Immature natural killer cell (primary cell): ENCODE results near the gene CCL25. TPM values are rescaled to one million over a fixed set of nuclear protein-coding genes. Genes with fewer than 3 reads are reported as not detected.
"Not testable (repeated sequence)": the region's sequence is repeated elsewhere in the genome, so short reads cannot be mapped to it uniquely, and the experiment has no call there.

Source experiments
- DNase-seq, 3 donors: peaks; one replicate each; pipeline ENCODE4 v3.0.0; 2022; ENCODE audit warnings: mixed read lengths in 1 of 3
- H3K27ac Mint-ChIP-seq, 6 donors: one replicate each; pipeline ENCODE4 v1.8.0; 2020; ENCODE audit warnings: mixed read lengths in 6 of 6, mild to moderate bottlenecking in 5 of 6, inconsistent platforms in 4 of 6, moderate library complexity in 3 of 6
- H3K27me3 Mint-ChIP-seq, 3 donors: one replicate each; pipeline ENCODE4 v1.8.0; 2020 to 2021; ENCODE audit warnings: low read depth in 3 of 3, mild to moderate bottlenecking in 3 of 3, mixed read lengths in 3 of 3, moderate library complexity in 3 of 3, inconsistent platforms in 1 of 3
- H3K36me3 Mint-ChIP-seq, 3 donors: one replicate each; pipeline ENCODE4 v1.8.0; 2020; ENCODE audit warnings: mixed read lengths in 3 of 3, inconsistent platforms in 2 of 3, mild to moderate bottlenecking in 2 of 3
- H3K4me1 Mint-ChIP-seq, 2 donors: one replicate each; pipeline ENCODE4 v1.8.0; 2020; ENCODE audit warnings: inconsistent platforms in 2 of 2, mild to moderate bottlenecking in 2 of 2, mixed read lengths in 2 of 2, moderate library complexity in 1 of 2
- H3K4me3 Mint-ChIP-seq, 5 donors: one replicate each; pipeline ENCODE4 v1.8.0; 2020; ENCODE audit warnings: mild to moderate bottlenecking in 5 of 5, mixed read lengths in 5 of 5, inconsistent platforms in 3 of 5, moderate library complexity in 3 of 5
- H3K9me3 Mint-ChIP-seq, 6 donors: one replicate each; pipeline ENCODE4 v1.8.0; 2020; ENCODE audit warnings: mild to moderate bottlenecking in 6 of 6, mixed read lengths in 6 of 6, inconsistent platforms in 4 of 6, moderate library complexity in 3 of 6
- polyA plus RNA-seq, 3 donors: library from polyadenylated mRNA; unstranded; fragments of 300-500 nt; fragmentation: Illumina TruSeq; gene quantifications; one replicate each; pipeline ENCODE4 v1.2.3, GENCODE V29; 2021

The CCL25 gene
- polyA plus RNA-seq, 3 donors from 2014 or later, result 0.57 to 1.1 TPM; not detected in 1

DNA sequence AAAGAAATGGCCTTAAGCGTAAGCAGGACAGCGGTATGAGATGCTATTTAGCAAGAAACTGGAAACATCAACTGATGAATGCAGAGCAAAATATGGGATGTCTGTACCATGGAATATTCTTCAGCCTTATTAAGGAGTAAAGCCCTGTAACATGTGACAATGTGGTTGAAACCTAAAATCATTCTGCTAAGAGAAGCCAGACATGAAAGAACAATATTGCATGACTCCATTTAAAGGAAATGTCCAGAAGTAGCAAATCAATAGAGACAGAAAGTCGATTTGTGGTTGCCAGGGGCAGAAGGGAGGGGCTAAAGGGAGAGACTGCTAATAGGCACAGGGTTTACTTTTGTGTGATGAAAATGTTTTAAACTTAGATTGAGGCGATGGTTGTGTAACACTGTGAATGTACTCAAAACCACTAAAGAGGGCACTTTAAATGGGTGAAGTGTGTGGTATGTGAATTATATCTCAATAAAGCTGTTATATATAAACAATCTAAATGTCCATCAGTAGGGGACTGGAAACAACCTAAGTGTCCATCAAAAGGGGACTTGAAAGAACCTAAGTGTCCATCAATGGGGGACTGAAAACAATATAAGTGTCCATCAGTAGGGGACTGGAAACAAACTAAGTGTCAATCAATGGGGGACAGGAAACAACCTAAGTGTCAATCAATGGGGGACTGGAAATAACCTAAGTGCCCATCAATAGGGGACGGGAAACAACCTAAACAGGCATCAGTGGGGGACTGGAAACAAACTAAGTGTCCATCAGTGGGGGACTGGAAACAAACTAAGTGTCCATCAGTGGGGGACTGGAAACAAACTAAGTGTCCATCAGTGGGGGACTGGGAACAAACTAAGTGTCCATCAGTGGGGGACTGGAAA, 45.4 kb downstream of the CCL25 start:
- peaks cover 0 to 7% (median 4%) of the 10 kb centered on the region in 3 donors for H3K27me3 Mint-ChIP-seq
- peak overlapping the region in 4 of 5 donors; percentile 0 to 59 (median 26) for H3K4me3 Mint-ChIP-seq
- H3K4me1 Mint-ChIP-seq, result peaks cover 26% of the 10 kb centered on the region in 2 donors
- DNase-seq, result no peak
- H3K36me3 Mint-ChIP-seq, result no peaks in the 10 kb centered on the region
- H3K27ac Mint-ChIP-seq, result peak overlapping the region in 4 of 6 donors; percentile 9 to 74 (median 12)
- H3K9me3 Mint-ChIP-seq, result peaks cover 2 to 27% (median 21%) of the 10 kb centered on the region in 6 donors

DNA sequence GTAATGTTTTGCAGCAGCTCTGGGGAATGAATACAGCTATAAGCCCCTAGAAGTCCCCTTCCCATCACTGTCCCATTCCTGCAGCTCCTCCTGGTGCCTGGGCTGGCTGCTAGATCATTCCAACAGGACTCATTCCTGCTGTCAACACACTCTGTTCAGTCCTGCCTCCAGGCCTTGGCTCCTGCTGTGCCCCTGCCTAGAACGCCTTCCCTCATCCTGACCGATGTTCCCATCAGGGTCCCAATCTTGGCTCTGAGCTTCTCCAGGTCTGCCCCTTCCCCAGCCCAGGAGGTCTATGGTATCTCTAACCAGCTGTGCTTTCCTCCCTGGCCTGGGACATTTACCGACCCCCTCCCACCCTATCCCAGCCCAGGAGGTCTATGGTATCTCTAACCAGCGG, 48.8 kb downstream of the CCL25 start:
- Mint-ChIP-seq H3K9me3 (peaks cover 0 to 4% (median 3%) of the 10 kb centered on the region in 6 donors), H3K4me1 (peaks cover 22 to 26% of the 10 kb centered on the region in 2 donors), H3K27ac (no peak overlapping the region), H3K36me3 (no peaks in the 10 kb centered on the region), H3K27me3 (peaks cover 0 to 12% (median 4%) of the 10 kb centered on the region in 3 donors), H3K4me3 (no peak overlapping the region)
- no peak for DNase-seq

GRCh38 chr19:8101910-8102309, 49.4 kb downstream of the CCL25 start:
- not testable (repeated sequence) for H3K9me3 Mint-ChIP-seq, H3K27ac Mint-ChIP-seq, DNase-seq, H3K36me3 Mint-ChIP-seq, H3K4me3 Mint-ChIP-seq
- Mint-ChIP-seq H3K27me3 (peaks cover 0 to 12% (median 4%) of the 10 kb centered on the region in 3 donors), H3K4me1 (peaks cover 16 to 20% of the 10 kb centered on the region in 2 donors)

GRCh38 chr19:8105471-8105870, 52.9 kb downstream of the CCL25 start:
- no peak overlapping the region for H3K4me3 Mint-ChIP-seq

DNA sequence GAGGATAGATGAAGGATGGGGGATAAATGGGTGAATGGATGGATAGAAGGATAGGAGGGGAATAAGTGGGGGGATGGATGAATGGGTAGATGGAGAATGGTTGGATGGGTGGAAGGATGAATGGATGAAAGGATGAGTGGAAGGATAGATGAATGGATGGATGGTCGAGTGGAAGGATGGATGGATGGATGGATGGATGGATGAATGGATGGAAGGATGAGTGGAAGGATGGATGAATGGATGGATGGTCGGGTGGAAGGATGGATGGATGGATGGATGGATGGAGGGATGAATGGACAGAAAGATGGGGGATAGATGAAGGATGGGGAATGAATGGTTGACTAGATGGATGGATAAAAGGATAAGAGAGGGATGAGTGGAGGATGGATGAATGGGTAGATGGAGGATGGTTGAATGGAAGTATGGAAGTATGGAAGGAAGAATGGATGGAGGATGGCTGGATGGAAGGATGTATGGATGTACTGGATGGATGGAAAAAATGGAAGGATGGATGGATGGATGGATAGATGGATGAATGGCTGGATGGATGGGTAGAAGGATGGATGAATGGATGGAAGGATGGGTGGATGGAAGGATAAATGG, 54.8 kb downstream of the CCL25 start:
- no peak overlapping the region for H3K4me3 Mint-ChIP-seq
- no peaks in the 10 kb centered on the region for H3K36me3 Mint-ChIP-seq
- H3K4me1 Mint-ChIP-seq, result no peaks in the 10 kb centered on the region
- no peak for DNase-seq
- no peak overlapping the region for H3K27ac Mint-ChIP-seq
- peaks cover 0 to 2% (median 0%) of the 10 kb centered on the region in 6 donors for H3K9me3 Mint-ChIP-seq
- peaks cover 7 to 10% (median 10%) of the 10 kb centered on the region in 3 donors for H3K27me3 Mint-ChIP-seq

More at GRCh38 chr19:8105471-8105870, 52.9 kb downstream of the CCL25 start:
- no peaks in the 10 kb centered on the region for H3K4me1 Mint-ChIP-seq
- no peak overlapping the region for H3K27ac Mint-ChIP-seq
- DNase-seq, result no peak
- H3K27me3 Mint-ChIP-seq, result peaks cover 7 to 8% (median 8%) of the 10 kb centered on the region in 3 donors
- no peaks in the 10 kb centered on the region for H3K36me3 Mint-ChIP-seq
- H3K9me3 Mint-ChIP-seq, result peaks cover 0 to 2% (median 0%) of the 10 kb centered on the region in 6 donors

DNA sequence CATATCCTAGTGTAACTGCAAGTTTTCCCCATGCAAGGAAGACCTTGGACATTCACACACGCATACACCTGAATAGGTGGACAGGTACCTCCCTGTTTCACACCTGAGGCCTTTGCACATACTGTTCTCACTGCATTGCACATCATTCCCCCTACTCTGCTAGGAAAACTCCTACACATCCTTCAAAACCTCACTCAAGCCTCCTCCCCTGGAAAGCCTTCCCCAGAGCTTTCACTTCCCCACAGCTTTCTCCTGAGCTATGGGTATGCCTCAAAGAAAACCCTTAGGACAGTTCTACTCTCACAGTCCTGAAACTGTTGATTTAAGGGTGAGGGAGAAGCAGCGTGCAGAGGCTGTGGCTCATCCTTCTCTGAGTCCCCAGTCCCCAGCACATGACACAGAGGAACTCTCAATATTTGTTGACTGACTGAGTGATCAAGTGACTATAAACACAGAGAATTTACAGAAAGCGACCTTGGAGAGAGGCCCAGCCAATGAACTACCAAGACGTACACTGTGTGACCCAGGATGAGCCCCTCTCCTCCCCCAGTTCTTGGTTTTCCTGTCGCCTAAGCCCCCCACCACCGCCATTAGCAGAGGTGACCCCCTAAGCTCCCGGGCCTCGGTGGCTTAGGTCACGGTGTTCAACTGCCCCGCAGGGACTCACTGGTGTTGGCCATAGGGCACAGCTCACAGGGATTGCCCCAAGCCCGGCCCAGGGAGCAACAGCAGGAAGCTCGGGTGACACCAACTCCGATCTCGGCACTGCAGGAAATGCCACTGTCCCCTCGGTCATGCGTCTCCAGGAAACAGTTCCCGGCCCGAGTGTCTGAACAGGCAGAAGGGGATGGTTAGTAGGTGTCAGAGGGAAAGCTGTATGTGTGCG, 56.2 kb downstream of the CCL25 start:
- H3K4me3 Mint-ChIP-seq, result no peak overlapping the region
- H3K36me3 Mint-ChIP-seq, result no peaks in the 10 kb centered on the region
- H3K27me3 Mint-ChIP-seq, result peaks cover 7 to 10% (median 9%) of the 10 kb centered on the region in 3 donors
- no peak for DNase-seq
- H3K4me1 Mint-ChIP-seq, result no peaks in the 10 kb centered on the region
- no peak overlapping the region for H3K27ac Mint-ChIP-seq
- no peaks in the 10 kb centered on the region for H3K9me3 Mint-ChIP-seq

GRCh38 chr19:8109455-8109854, 56.9 kb downstream of the CCL25 start:
- no peak overlapping the region for H3K27ac Mint-ChIP-seq
- no peaks in the 10 kb centered on the region for H3K4me1 Mint-ChIP-seq
- DNase-seq, result no peak
- H3K9me3 Mint-ChIP-seq, result no peaks in the 10 kb centered on the region
- H3K27me3 Mint-ChIP-seq, result peaks cover 7 to 10% (median 7%) of the 10 kb centered on the region in 3 donors
- no peaks in the 10 kb centered on the region for H3K36me3 Mint-ChIP-seq
- no peak overlapping the region for H3K4me3 Mint-ChIP-seq

- Mint-ChIP-seq H3K4me3 (no peak overlapping the region), H3K27me3 (peaks cover 7 to 10% (median 9%) of the 10 kb centered on the region in 3 donors), H3K36me3 (no peaks in the 10 kb centered on the region), H3K4me1 (no peaks in the 10 kb centered on the region), H3K9me3 (no peaks in the 10 kb centered on the region), H3K27ac (no peak overlapping the region)
- DNase-seq, result no peak
Measured at GRCh38 chr19:8109890-8110662, 57.5 kb downstream of the CCL25 start.

- no peaks in the 10 kb centered on the region for H3K36me3 Mint-ChIP-seq
- H3K27ac Mint-ChIP-seq, result no peak overlapping the region
- no peak overlapping the region for H3K4me3 Mint-ChIP-seq
- H3K4me1 Mint-ChIP-seq, result no peaks in the 10 kb centered on the region
- no peaks in the 10 kb centered on the region for H3K9me3 Mint-ChIP-seq
- DNase-seq, result no peak
- peaks cover 7 to 10% (median 9%) of the 10 kb centered on the region in 3 donors for H3K27me3 Mint-ChIP-seq
Measured at GRCh38 chr19:8110931-8111330, 58.4 kb downstream of the CCL25 start.

- H3K9me3 Mint-ChIP-seq, result no peaks in the 10 kb centered on the region
- no peak for DNase-seq
- H3K27ac Mint-ChIP-seq, result no peak overlapping the region
- H3K4me3 Mint-ChIP-seq, result no peak overlapping the region
- H3K4me1 Mint-ChIP-seq, result no peaks in the 10 kb centered on the region
- peaks cover 7 to 10% (median 9%) of the 10 kb centered on the region in 3 donors for H3K27me3 Mint-ChIP-seq
- no peaks in the 10 kb centered on the region for H3K36me3 Mint-ChIP-seq
Measured at GRCh38 chr19:8111376-8111775, 58.8 kb downstream of the CCL25 start.
